Measurements from ENCODE around the gene SART3.
A peak's percentile ranks its signal among the peaks of the same experiment; 100 is the strongest.
"Not testable (repeated sequence)": the region's sequence is repeated elsewhere in the genome, so short reads cannot be mapped to it uniquely, and the experiment has no call there.

SART3 gene

GRCh38 chr12:108502922-108503321 is 58.1 kb downstream of the SART3 start:
- ChIA-PET CTCF (no interaction called here), POLR2A (no interaction called here)
- DNase-seq (ENCODE audit: low read depth, low spot score): no peak
- H3K4me3 ChIP-seq (ENCODE audit: low read depth, low read length): no peak overlapping the region
- TF ChIP-seq, protein P1, sequence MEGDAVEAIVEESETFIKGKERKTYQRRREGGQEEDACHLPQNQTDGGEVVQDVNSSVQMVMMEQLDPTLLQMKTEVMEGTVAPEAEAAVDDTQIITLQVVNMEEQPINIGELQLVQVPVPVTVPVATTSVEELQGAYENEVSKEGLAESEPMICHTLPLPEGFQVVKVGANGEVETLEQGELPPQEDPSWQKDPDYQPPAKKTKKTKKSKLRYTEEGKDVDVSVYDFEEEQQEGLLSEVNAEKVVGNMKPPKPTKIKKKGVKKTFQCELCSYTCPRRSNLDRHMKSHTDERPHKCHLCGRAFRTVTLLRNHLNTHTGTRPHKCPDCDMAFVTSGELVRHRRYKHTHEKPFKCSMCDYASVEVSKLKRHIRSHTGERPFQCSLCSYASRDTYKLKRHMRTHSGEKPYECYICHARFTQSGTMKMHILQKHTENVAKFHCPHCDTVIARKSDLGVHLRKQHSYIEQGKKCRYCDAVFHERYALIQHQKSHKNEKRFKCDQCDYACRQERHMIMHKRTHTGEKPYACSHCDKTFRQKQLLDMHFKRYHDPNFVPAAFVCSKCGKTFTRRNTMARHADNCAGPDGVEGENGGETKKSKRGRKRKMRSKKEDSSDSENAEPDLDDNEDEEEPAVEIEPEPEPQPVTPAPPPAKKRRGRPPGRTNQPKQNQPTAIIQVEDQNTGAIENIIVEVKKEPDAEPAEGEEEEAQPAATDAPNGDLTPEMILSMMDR (IDR thresholded peaks at IDR 0.05; ENCODE audit: insufficient read depth, low read length, missing control alignments): no peak

- CTCF ChIA-PET: interaction anchor here (0.8 to 1.3 kb wide), 3 partner anchors 14 to 16 kb away, joined by 3 to 4 read pairs (median 4); no protein-coding TSS in a partner anchor
- POLR2A ChIA-PET: no interaction called here
- H3K4me3 ChIP-seq (ENCODE audit: low read depth, low read length): no peak overlapping the region
- DNase-seq (ENCODE audit: low read depth, low spot score): no peak
- TF ChIP-seq, protein P1 (IDR thresholded peaks at IDR 0.05; ENCODE audit: insufficient read depth, low read length, missing control alignments): no peak
Measured at GRCh38 chr12:108498136-108498535, 62.8 kb downstream of the SART3 start.

DNA sequence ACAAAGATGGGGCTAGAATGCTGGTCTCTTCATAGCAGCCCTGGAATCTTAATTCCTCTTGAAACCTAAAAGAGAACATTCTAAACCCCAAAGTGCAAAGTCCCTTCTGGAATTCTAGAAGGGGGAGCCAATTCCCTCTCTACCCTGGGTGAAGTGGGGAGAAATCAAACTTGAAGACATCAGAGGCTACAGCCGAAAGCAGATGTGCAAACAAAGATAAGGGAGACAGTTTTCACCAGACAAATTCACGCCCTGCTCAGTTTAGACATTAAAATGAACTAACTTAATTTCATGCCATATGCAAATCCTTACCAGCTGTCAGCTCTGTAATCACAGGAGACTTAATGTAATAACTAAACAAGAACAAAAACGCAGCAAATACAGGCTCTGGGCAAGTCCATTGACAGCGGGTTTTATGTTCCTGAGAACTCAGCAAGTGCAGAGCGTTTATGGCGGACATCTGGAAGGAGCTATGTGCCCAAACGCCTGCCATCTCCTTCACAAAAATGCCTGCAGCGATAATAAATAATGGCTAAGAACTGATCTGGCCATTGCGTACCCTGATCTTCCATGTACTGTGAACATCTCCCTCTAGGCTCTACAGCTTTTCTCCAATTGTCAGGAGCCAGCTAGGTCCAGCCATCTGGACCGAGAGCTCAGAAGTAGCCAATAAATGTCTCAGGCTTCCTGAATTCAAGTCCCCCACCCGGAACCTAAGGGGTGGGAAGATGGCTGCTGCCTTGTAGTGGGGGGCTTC is 65.0 kb downstream of the SART3 start:
- POLR2A ChIA-PET: no interaction called here
- no peak for DNase-seq (ENCODE audit: low read depth, low spot score)
- no peak overlapping the region for H3K4me3 ChIP-seq (ENCODE audit: low read depth, low read length)
- CTCF ChIA-PET: interaction anchor here (1.4 to 2.1 kb wide), 2 partner anchors 17 to 31 kb away, joined by 3 to 15 read pairs; no protein-coding TSS in a partner anchor
- TF ChIP-seq, protein P1 (IDR thresholded peaks at IDR 0.05; ENCODE audit: insufficient read depth, low read length, missing control alignments): no peak

DNA sequence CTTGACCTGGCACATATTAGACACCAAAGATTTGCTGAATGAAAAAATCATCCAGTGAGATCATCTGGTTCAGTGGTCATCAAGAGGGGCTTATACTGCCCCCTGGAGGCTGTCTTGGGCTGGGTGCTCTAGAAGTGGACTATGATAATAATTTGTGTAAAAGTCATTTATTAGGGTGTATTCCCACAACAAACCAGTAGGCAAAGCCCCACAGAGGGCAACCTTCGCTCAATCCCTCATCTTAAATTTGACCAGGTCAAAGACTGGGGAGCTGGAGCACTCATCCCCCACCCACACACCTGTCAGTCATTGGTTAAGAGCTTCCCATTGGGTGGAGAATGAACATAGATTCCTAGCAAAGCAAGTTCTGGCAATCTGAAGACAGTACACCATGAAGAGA is 65.9 kb downstream of the SART3 start:
- H3K4me3 ChIP-seq (ENCODE audit: low read depth, low read length): no peak overlapping the region
- CTCF ChIA-PET: interaction anchor here (1.4 to 2.1 kb wide), 2 partner anchors 18 to 32 kb away, joined by 3 to 15 read pairs; no protein-coding TSS in a partner anchor
- no peak for DNase-seq (ENCODE audit: low read depth, low spot score)
- POLR2A ChIA-PET: no interaction called here
- TF ChIP-seq, protein P1 (IDR thresholded peaks at IDR 0.05; ENCODE audit: insufficient read depth, low read length, missing control alignments): peak; percentile 9

DNA sequence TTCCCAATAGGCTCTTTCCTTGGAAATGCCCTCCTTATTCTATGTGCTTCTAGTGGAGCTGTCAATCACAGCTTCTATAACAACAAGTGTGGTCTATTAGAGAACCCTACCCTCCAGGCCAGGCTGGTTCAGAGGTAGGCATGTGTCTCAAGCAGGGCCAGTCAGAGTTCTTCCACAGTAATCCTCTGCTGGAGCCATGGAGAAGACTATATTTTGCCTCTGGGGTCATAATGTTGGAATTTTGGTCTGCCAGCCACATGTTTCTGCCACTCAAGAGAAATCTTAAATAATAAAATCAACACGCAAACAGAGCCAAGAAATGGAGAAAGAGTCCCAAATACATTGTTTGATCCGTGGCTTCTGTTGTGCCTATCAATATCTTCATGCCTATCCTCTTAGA is 69.7 kb downstream of the SART3 start:
- ChIA-PET CTCF (interaction anchor here (0.7 to 1.4 kb wide), 3 partner anchors 9 to 23 kb away, joined by 3 to 5 read pairs (median 4); no protein-coding TSS in a partner anchor), POLR2A (no interaction called here)
- no peak for DNase-seq (ENCODE audit: low read depth, low spot score)
- no peak overlapping the region for H3K4me3 ChIP-seq (ENCODE audit: low read depth, low read length)
- TF ChIP-seq, protein P1 (IDR thresholded peaks at IDR 0.05; ENCODE audit: insufficient read depth, low read length, missing control alignments): no peak

DNA sequence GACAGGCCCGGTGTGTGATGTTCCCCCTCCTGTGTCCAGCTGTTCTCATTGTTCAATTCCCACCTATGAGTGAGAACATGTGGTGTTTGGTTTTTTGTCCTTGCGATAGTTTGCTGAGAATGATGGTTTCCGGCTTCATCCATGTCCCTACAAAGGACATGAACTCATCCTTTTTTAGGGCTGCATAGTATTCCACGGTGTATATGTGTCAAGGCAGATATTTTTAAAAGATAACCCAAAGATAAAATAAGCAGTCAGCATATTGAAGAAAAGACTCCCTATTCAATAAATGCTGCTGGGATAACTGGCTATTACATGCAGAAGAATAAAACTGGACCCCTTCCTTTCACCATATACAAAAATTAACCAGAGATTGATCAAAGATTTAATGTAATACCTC is 73.9 kb downstream of the SART3 start:
- CTCF ChIA-PET; POLR2A ChIA-PET; DNase-seq (ENCODE audit: low read depth, low spot score); H3K4me3 ChIP-seq (ENCODE audit: low read depth, low read length): not testable (repeated sequence)

DNA sequence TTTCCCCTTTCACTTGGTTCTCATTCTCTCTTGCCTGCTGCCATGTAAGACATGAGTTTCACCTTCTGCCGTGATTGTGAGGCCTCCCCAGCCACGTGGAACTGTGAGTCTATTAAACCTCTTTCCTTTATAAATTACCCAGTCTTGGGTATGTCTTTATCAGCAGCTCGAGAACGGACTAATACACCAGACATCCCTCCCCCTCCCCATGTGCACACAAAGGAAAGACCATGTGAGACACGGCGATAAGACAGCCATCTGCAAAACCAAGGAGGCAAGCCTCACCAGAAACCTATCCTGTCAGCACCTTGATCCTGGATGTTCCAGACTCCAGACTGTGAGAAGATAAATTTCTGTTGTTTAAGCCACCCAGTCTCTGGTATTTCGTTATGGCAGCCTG is 75.6 kb downstream of the SART3 start:
- POLR2A ChIA-PET; DNase-seq (ENCODE audit: low read depth, low spot score); CTCF ChIA-PET; H3K4me3 ChIP-seq (ENCODE audit: low read depth, low read length): not testable (repeated sequence)

All from AG04449 (cell line).